HCT116 (cell line): ENCODE measurements around the gene FHIT. TPM values are rescaled to one million over a fixed set of nuclear protein-coding genes. Genes with fewer than 3 reads are reported as not detected.

Experiments used
- ATAC-seq: fragments of 200-7000 bp; cut with Tn5 transposase; 2 replicates; pipeline ENCODE4 v1.9.1; 2020; ENCODE audit warnings: mild to moderate bottlenecking, moderate library complexity
- BruUV-seq: library from RNA; stranded (reverse); fragments of 400-500 nt; replicated peaks from 2 replicates; lab custom pipeline; 2021; lab: Mats Ljungman, UMichigan
- CTCF ChIA-PET: fragments of 300-600 bp; sonication (Branson Sonifier 250); formaldehyde crosslinking; loops from one replicate; lab custom pipeline; 2021; ENCODE audit warnings: antibody characterized with exemption; lab: Charles Lee
- POLR2A ChIA-PET: fragments of 300-600, 350-600 bp; sonication (Branson Sonifier 250); formaldehyde crosslinking; loops from one replicate; lab custom pipeline; 2021; ENCODE audit warnings: antibody characterized with exemption; lab: Charles Lee
- RAD21 ChIA-PET, 2 experiments: fragments of 300-600 bp; sonication (Branson Sonifier 250); formaldehyde crosslinking; loops; one replicate each; lab custom pipeline; 2023; ENCODE audit warnings: low total read pairs in 2 of 2; ENCODE audit not compliant: uncharacterized antibody in 2 of 2, unreplicated experiment in 2 of 2, low non-redundant PET in 1 of 2; lab: Charles Lee
- DNase-seq: peaks from one replicate; pipeline ENCODE4 v3.0.0-alpha.2; 2010; ENCODE audit warnings: low read depth, low spot score
- H2AFZ ChIP-seq: fragments of 200-600 bp; shearing (Covaris generic), sonication (generic); 2 replicates; pipeline ENCODE4 v1.6.1; 2017; ENCODE audit warnings: low read depth, mixed run types, mixed read lengths, antibody characterized with exemption, low read length; ENCODE audit not compliant: poor library complexity, severe bottlenecking
- H3K27ac ChIP-seq: 2 replicates; pipeline ENCODE4 v1.5.1; 2012; ENCODE audit warnings: low read depth, low read length
- H3K27me3 ChIP-seq: fragments of 200-600 bp; sonication (generic); 2 replicates; pipeline ENCODE4 v1.6.1; 2016; ENCODE audit warnings: mixed run types, low read length, mixed read lengths; ENCODE audit not compliant: insufficient read depth
- H3K36me3 ChIP-seq, 2 experiments: fragments of 200-500 bp in 1 of 2; fragments of 200-600 bp in 1 of 2; sonication (Bioruptor generic) in 1 of 2; sonication (generic) in 1 of 2; 2 replicates each; pipeline versions ENCODE4 v1.5.1 to v1.6.1; 2014 to 2016; ENCODE audit warnings: low read length in 2 of 2, inconsistent platforms in 1 of 2, mixed read lengths in 1 of 2, mixed run types in 1 of 2; ENCODE audit not compliant: insufficient read depth in 2 of 2, control insufficient read depth in 1 of 2
- H3K4me1 ChIP-seq, 2 experiments: fragments of 200-600 bp in 1 of 2; sonication (generic) in 1 of 2; 2 replicates each; pipeline versions ENCODE4 v1.5.1 to v1.6.1; 2012 to 2017; ENCODE audit warnings: low read length in 2 of 2, inconsistent platforms in 1 of 2, mild to moderate bottlenecking in 1 of 2, mixed read lengths in 1 of 2, mixed run types in 1 of 2, moderate library complexity in 1 of 2; ENCODE audit not compliant: insufficient read depth in 2 of 2, control insufficient read depth in 1 of 2
- H3K4me2 ChIP-seq: fragments of 200-600 bp; sonication (generic); 2 replicates; pipeline ENCODE4 v1.6.1; 2017; ENCODE audit warnings: mixed run types, low read length, mixed read lengths
- H3K4me3 ChIP-seq, 2 experiments: fragments of 200-600 bp in 1 of 2; sonication (generic) in 1 of 2; replicated peaks in 1 of 2; 2 replicates each; pipeline ENCODE4 v1.5.1; 2011 to 2016; ENCODE audit warnings: low read length in 2 of 2, control low read depth in 1 of 2, low read depth in 1 of 2, mild to moderate bottlenecking in 1 of 2, mixed read lengths in 1 of 2, mixed run types in 1 of 2
- H3K79me2 ChIP-seq: fragments of 200-600 bp; sonication (generic); 2 replicates; pipeline ENCODE4 v1.6.1; 2017; ENCODE audit warnings: mild to moderate bottlenecking, mixed run types, low read length, moderate library complexity, mixed read lengths; ENCODE audit not compliant: insufficient read depth
- H3K9ac ChIP-seq: fragments of 200-600 bp; sonication (generic); 2 replicates; pipeline ENCODE4 v1.6.1; 2016; ENCODE audit warnings: low read length, mixed read lengths
- H3K9me2 ChIP-seq: fragments of 200-600 bp; sonication (generic), shearing (Covaris generic); 2 replicates; pipeline ENCODE4 v1.6.1; 2017; ENCODE audit warnings: mixed run types, mild to moderate bottlenecking, moderate library complexity; ENCODE audit not compliant: insufficient read depth
- H3K9me3 ChIP-seq, 2 experiments: fragments of 200-500 bp in 1 of 2; fragments of 200-600 bp in 1 of 2; sonication (Bioruptor generic) in 1 of 2; sonication (generic) in 1 of 2; 2 replicates each; pipeline ENCODE4 v1.6.1; 2014 to 2017; ENCODE audit warnings: low read length in 2 of 2, mixed read lengths in 2 of 2, inconsistent platforms in 1 of 2, low read depth in 1 of 2, mild to moderate bottlenecking in 1 of 2, mixed run types in 1 of 2, moderate library complexity in 1 of 2; ENCODE audit not compliant: control insufficient read depth in 1 of 2, insufficient read depth in 1 of 2
- H4K20me1 ChIP-seq: fragments of 200-600 bp; sonication (generic), shearing (Covaris generic); 2 replicates; pipeline ENCODE4 v1.6.1; 2017; ENCODE audit warnings: mixed run types, mild to moderate bottlenecking, moderate library complexity; ENCODE audit not compliant: insufficient read depth
- ATF3 ChIP-seq: IDR thresholded peaks from 2 replicates; pipeline ENCODE4 v1.6.1; 2012
- CBX3 ChIP-seq: IDR thresholded peaks from 2 replicates; pipeline ENCODE4 v1.6.1; 2012; ENCODE audit warnings: low read depth
- CEBPB ChIP-seq: IDR thresholded peaks from 2 replicates; pipeline ENCODE4 v1.6.1; 2012; ENCODE audit warnings: low read depth
- CTCF ChIP-seq, 3 experiments: fragments of 200-600 bp in 1 of 3; sonication (generic) in 1 of 3; IDR thresholded peaks in 2 of 3; conservative IDR thresholded peaks in 1 of 3; 2 replicates each; pipeline ENCODE4 v1.5.1; 2012 to 2017; ENCODE audit warnings: low read depth in 2 of 3, low read length in 2 of 3, antibody characterized with exemption in 1 of 3, borderline replicate concordance in 1 of 3, control low read depth in 1 of 3, mild to moderate bottlenecking in 1 of 3, mixed read lengths in 1 of 3, mixed run types in 1 of 3, moderate library complexity in 1 of 3; ENCODE audit not compliant: insufficient read depth in 1 of 3
- EGR1 ChIP-seq: IDR thresholded peaks from 2 replicates; pipeline ENCODE4 v1.6.1; 2012; ENCODE audit warnings: low read depth
- EZH2 ChIP-seq: fragments of 200-600 bp; sonication (generic); IDR thresholded peaks from 2 replicates; pipeline ENCODE4 v1.6.1; 2017; ENCODE audit warnings: antibody characterized with exemption, mixed run types
- EZH2phosphoT487 ChIP-seq: fragments of 200-600 bp; IDR thresholded peaks from 2 replicates; pipeline ENCODE4 v1.6.1; 2018; ENCODE audit warnings: antibody characterized with exemption, borderline replicate concordance
- JUND ChIP-seq: IDR thresholded peaks from 2 replicates; pipeline ENCODE4 v1.6.1; 2012
- MAX ChIP-seq: IDR thresholded peaks from 2 replicates; pipeline ENCODE4 v1.6.1; 2012
- POLR2A ChIP-seq: IDR thresholded peaks from 2 replicates; pipeline ENCODE4 v1.7.0; 2011; ENCODE audit warnings: borderline replicate concordance; ENCODE audit not compliant: insufficient read depth, insufficient read length; ENCODE audit errors: extremely low read depth
- RAD21 ChIP-seq: IDR thresholded peaks from 2 replicates; pipeline ENCODE4 v1.6.1; 2012; ENCODE audit warnings: low read depth, mild to moderate bottlenecking
- SIN3A ChIP-seq: IDR thresholded peaks from 2 replicates; pipeline ENCODE4 v1.6.1; 2012; ENCODE audit warnings: low read depth
- SP1 ChIP-seq: IDR thresholded peaks from 2 replicates; pipeline ENCODE4 v1.6.1; 2012; ENCODE audit warnings: low read depth
- SRF ChIP-seq: IDR thresholded peaks from 2 replicates; pipeline ENCODE4 v1.6.1; 2012; ENCODE audit warnings: low read depth
- YY1 ChIP-seq: IDR thresholded peaks from 2 replicates; pipeline ENCODE4 v1.6.1; 2011; ENCODE audit warnings: low read length, low read depth, moderate library complexity, mild to moderate bottlenecking; ENCODE audit not compliant: insufficient replicate concordance; ENCODE audit errors: extremely low read depth
- ZBTB33 ChIP-seq: IDR thresholded peaks from 2 replicates; pipeline ENCODE4 v1.6.1; 2011; ENCODE audit warnings: mild to moderate bottlenecking, low read length, moderate library complexity; ENCODE audit not compliant: insufficient replicate concordance; ENCODE audit errors: extremely low read depth
- ZFX ChIP-seq: fragments of 450-650 bp; IDR thresholded peaks from 2 replicates; pipeline ENCODE4 v1.6.1; 2017
- ZNF274 ChIP-seq: fragments of 200-500 bp; sonication (Bioruptor generic); IDR thresholded peaks from 2 replicates; pipeline ENCODE4 v1.6.1; 2014; ENCODE audit warnings: mild to moderate bottlenecking, low read depth, low read length, inconsistent platforms
- intact Hi-C: fragments of 100-400 bp; cut with micrococcal nuclease; formaldehyde crosslinking; loops from 2 replicates; pipeline ENCODE4 v1.10.0; 2022
- total RNA-seq: library from RNA; stranded (reverse); gene quantifications from one replicate; pipeline ENCODE4 v1.2.1, GENCODE V29; 2021; ENCODE audit not compliant: unreplicated experiment

Gene FHIT
- total RNA-seq, 1 experiment from 2014 or later, result 20.1 TPM

GRCh38 chr3:60391292-60391691 is 860.0 kb downstream of the FHIT start:
- Histone ChIP-seq H4K20me1 (no peaks in the 10 kb centered on the region), H3K27me3 (no peaks in the 10 kb centered on the region), H3K4me2 (no peak overlapping the region), H3K9me3 (no peaks in the 10 kb centered on the region), H3K4me1 (no peaks in the 10 kb centered on the region), H3K9ac (no peak overlapping the region), H3K79me2 (no peaks in the 10 kb centered on the region), H3K9me2 (no peaks in the 10 kb centered on the region), H3K4me3 (no peak overlapping the region), H3K36me3 (no peaks in the 10 kb centered on the region), H3K27ac (no peak overlapping the region), H2AFZ (no peak overlapping the region)
- no TSS peak for BruUV-seq
- RAD21 ChIA-PET, result no interaction called here
- TF ChIP-seq CEBPB, result no peak
- POLR2A ChIA-PET, result no interaction called here
- DNase-seq (no peak), ATAC-seq (no peak)
- intact Hi-C loops, result no loop called here
- CTCF ChIA-PET, result no interaction called here

GRCh38 chr3:60388731-60389130 is 862.5 kb downstream of the FHIT start:
- Histone ChIP-seq H3K4me3 (no peak overlapping the region), H3K36me3 (no peaks in the 10 kb centered on the region), H3K4me1 (no peaks in the 10 kb centered on the region), H4K20me1 (no peaks in the 10 kb centered on the region), H3K9me3 (no peaks in the 10 kb centered on the region), H3K9me2 (no peaks in the 10 kb centered on the region), H2AFZ (no peak overlapping the region), H3K79me2 (no peaks in the 10 kb centered on the region), H3K27ac (no peak overlapping the region), H3K4me2 (no peak overlapping the region), H3K9ac (no peak overlapping the region), H3K27me3 (no peaks in the 10 kb centered on the region)
- TF ChIP-seq EZH2phosphoT487, result no peak
- no peak for TF ChIP-seq POLR2A
- no peak for TF ChIP-seq SP1
- no peak for TF ChIP-seq SRF
- no peak for TF ChIP-seq YY1
- TF ChIP-seq CTCF (IDR thresholded peaks at IDR 0.05 in 2 of 3, conservative IDR thresholded peaks at IDR 0.05 in 1 of 3; ENCODE audit: borderline replicate concordance in 1 of 3, insufficient read depth in 1 of 3, low read depth in 2 of 3, low read length in 2 of 3), result no peak
- TF ChIP-seq RAD21, result no peak
- TF ChIP-seq ATF3, result no peak
- no peak for TF ChIP-seq CBX3
- TF ChIP-seq ZBTB33, result no peak
- TF ChIP-seq MAX, result no peak
- TF ChIP-seq SIN3A, result no peak
- no peak for TF ChIP-seq JUND
- TF ChIP-seq EZH2, result no peak
- no peak for TF ChIP-seq ZNF274
- TF ChIP-seq EGR1, result no peak
- no peak for TF ChIP-seq ZFX
- DNase-seq, result no peak
- RAD21 ChIA-PET, result no interaction called here
- POLR2A ChIA-PET, result no interaction called here
- intact Hi-C loops, result no loop called here
- no peak for ATAC-seq
- CTCF ChIA-PET, result no interaction called here
- no TSS peak for BruUV-seq
